Panc1 (cell line): ENCODE results near the gene SRSF3. TPM values are rescaled to one million over a fixed set of nuclear protein-coding genes. Genes with fewer than 3 reads are reported as not detected.

Experiments used
- ATAC-seq: fragments of 200-7000 bp; cut with Tn5 transposase; 2 replicates; pipeline ENCODE4 v1.9.1; 2020; ENCODE audit warnings: mild to moderate bottlenecking, moderate library complexity
- BruUV-seq: library from RNA; stranded (reverse); fragments of 400-500 nt; replicated peaks from 2 replicates; lab custom pipeline; 2021; lab: Mats Ljungman, UMichigan
- CTCF ChIA-PET: fragments of 300-600 bp; sonication (Branson Sonifier 250); formaldehyde crosslinking; loops from one replicate; lab custom pipeline; 2022; ENCODE audit warnings: antibody characterized with exemption; lab: Charles Lee
- POLR2A ChIA-PET: fragments of 300-600 bp; sonication (Branson Sonifier 250); formaldehyde crosslinking; loops from one replicate; lab custom pipeline; 2022; ENCODE audit warnings: antibody characterized with exemption; lab: Charles Lee
- DNase-seq: peaks from one replicate; pipeline ENCODE4 v3.0.0-alpha.2; 2010; ENCODE audit warnings: low read depth, low spot score
- H3K27ac ChIP-seq: 2 replicates; pipeline ENCODE4 v1.5.1; 2011; ENCODE audit warnings: mild to moderate bottlenecking, low read length, inconsistent platforms
- H3K27me3 ChIP-seq: fragments of 200-500 bp; sonication (Bioruptor generic); 2 replicates; pipeline ENCODE4 v1.6.0; 2014; ENCODE audit warnings: low read length, inconsistent platforms; ENCODE audit not compliant: control insufficient read depth, insufficient read depth
- H3K36me3 ChIP-seq: fragments of 200-500 bp; sonication (Bioruptor generic); 2 replicates; pipeline ENCODE4 v1.5.1; 2014; ENCODE audit warnings: inconsistent platforms, mild to moderate bottlenecking, low read length, moderate library complexity; ENCODE audit not compliant: control insufficient read depth, insufficient read depth
- H3K4me1 ChIP-seq: 2 replicates; pipeline ENCODE4 v1.5.1; 2011; ENCODE audit warnings: inconsistent platforms, mild to moderate bottlenecking, low read length, moderate library complexity; ENCODE audit not compliant: control insufficient read depth, insufficient read depth
- H3K4me3 ChIP-seq, 2 experiments: 2 replicates each; pipeline ENCODE4 v1.5.1; 2011 to 2012; ENCODE audit warnings: low read depth in 2 of 2, low read length in 2 of 2, mild to moderate bottlenecking in 2 of 2, inconsistent platforms in 1 of 2, moderate library complexity in 1 of 2
- H3K9me3 ChIP-seq: fragments of 200-500 bp; sonication (Bioruptor generic); 2 replicates; pipeline ENCODE4 v1.5.1; 2014; ENCODE audit warnings: low read depth, mild to moderate bottlenecking, inconsistent platforms, low read length, moderate library complexity; ENCODE audit not compliant: control insufficient read depth, insufficient read depth
- CTCF ChIP-seq: fragments of 450-650 bp; IDR thresholded peaks from 2 replicates; pipeline ENCODE4 v1.5.1; 2017; ENCODE audit warnings: mild to moderate bottlenecking
- POLR2AphosphoS5 ChIP-seq: IDR thresholded peaks from 2 replicates; pipeline ENCODE4 v1.6.1; 2012; ENCODE audit warnings: mild to moderate bottlenecking, low read depth, low read length, moderate library complexity
- REST ChIP-seq, 2 experiments: IDR thresholded peaks; 2 replicates each; pipeline ENCODE4 v1.6.1; 2011 to 2012; ENCODE audit warnings: low read depth in 2 of 2, control low read depth in 1 of 2, low read length in 1 of 2, mild to moderate bottlenecking in 1 of 2, moderate library complexity in 1 of 2; ENCODE audit not compliant: insufficient read depth in 1 of 2
- SIN3A ChIP-seq: IDR thresholded peaks from 2 replicates; pipeline ENCODE4 v1.6.1; 2012; ENCODE audit warnings: low read depth, mild to moderate bottlenecking, low read length, moderate library complexity, borderline replicate concordance; ENCODE audit not compliant: insufficient read depth
- TCF7L2 ChIP-seq: IDR thresholded peaks from 2 replicates; pipeline ENCODE4 v1.6.1; 2011; ENCODE audit warnings: mild to moderate bottlenecking, low read depth, low read length, inconsistent platforms
- in situ Hi-C: cut with HindIII; loops from 2 replicates; pipeline ENCODE4 v1.10.0; 2016; ENCODE audit warnings: low sequenced_read_pairs, low pct_unique_long_range_greater_than_20kb
- intact Hi-C: fragments of 100-400 bp; cut with micrococcal nuclease; formaldehyde crosslinking; loops from one replicate; pipeline ENCODE4 v1.10.0; 2022; ENCODE audit not compliant: unreplicated experiment
- total RNA-seq: library from RNA; stranded (reverse); gene quantifications from one replicate; pipeline ENCODE4 v1.2.1, GENCODE V29; 2021; ENCODE audit not compliant: unreplicated experiment

Gene SRSF3
- total RNA-seq, 1 experiment from 2014 or later = 356 TPM

DNA sequence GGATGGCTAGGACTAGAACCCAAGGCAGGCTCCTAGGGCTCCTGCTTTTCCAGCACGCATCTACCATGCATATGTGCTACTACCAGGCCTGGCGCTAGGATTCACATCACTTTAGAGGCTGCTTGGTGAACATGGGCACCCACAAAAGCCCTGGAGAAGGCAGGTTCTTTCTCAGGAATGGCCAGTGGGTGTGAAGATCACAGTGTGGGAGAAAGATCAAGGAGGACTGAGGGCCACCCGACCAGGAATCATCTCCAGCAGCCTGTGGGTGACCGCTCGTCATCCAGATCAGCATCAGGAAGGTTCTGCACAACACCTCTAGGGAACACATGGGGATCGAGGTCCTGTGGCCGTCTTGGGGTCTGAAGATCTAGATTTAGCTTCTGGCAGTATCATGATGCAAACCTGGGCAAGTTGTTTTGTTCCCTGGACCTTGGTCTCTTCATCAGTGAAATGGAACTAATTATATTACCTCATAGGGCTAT lies 27.3 kb downstream of the SRSF3 start:
- in situ Hi-C loops (no loop called here), intact Hi-C loops (no loop called here)
- no peak for ATAC-seq
- BruUV-seq = no TSS peak
- Histone ChIP-seq H3K4me1 (peaks cover 19% of the 10 kb centered on the region), H3K9me3 (no peaks in the 10 kb centered on the region), H3K36me3 (no peaks in the 10 kb centered on the region), H3K27ac (peak overlapping the region; percentile 20; the same call in 1 of the 2 replicates), H3K27me3 (no peaks in the 10 kb centered on the region), H3K4me3 (no peak overlapping the region)
- no peak for TF ChIP-seq POLR2AphosphoS5
- no peak for TF ChIP-seq TCF7L2
- no peak for TF ChIP-seq REST (IDR thresholded peaks at IDR 0.05; ENCODE audit: insufficient read depth in 1 of 2, low read depth in 2 of 2, low read length in 1 of 2)
- no peak for TF ChIP-seq CTCF
- no peak for TF ChIP-seq SIN3A
- CTCF ChIA-PET = interaction anchor here (0.6 kb wide), 1 partner anchor 139 kb away, joined by 4 read pairs; no protein-coding TSS in a partner anchor
- POLR2A ChIA-PET = no interaction called here
- DNase-seq = no peak

DNA sequence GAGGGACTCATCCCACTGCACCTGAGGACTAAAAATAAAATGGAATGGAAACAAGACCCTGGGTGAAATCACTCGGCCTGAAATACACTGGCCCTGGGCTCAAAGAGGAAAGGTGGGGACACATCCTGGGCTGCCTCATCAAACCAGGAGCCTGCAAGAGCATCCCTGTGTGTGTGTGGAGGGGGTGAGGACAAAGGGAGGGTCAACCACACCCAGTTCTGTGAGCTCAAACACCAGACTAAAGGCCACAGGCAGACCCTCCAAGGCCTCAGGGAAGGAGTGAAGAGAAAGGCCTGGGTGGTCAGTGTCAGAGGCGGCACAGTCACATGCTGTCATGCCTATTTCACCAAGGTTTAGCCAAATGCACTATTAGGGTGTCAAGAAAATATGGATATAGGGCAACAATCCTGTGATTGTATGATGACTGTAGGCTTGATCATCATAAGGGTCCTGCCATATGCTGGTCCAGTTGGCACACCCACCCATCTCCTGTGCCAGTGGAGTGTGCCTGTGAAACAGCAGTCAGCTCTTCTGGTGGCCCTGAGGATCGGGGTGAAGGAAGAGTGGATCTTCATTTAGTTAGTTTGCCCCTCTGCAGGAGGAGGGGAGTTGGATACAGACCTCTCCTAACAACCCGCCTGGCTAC lies 28.9 kb downstream of the SRSF3 start:
- intact Hi-C loops (loop anchor here (2.0 kb wide), 1 partner anchor 56 kb away; the partner anchor contains the start of gene CDKN1A), in situ Hi-C loops (no loop called here)
- H3K27me3 ChIP-seq = no peaks in the 10 kb centered on the region
- TF ChIP-seq REST (IDR thresholded peaks at IDR 0.05; ENCODE audit: insufficient read depth in 1 of 2, low read depth in 2 of 2, low read length in 1 of 2) (no peak), CTCF (no peak), TCF7L2 (no peak), SIN3A (no peak), POLR2AphosphoS5 (no peak)
- ChIA-PET CTCF (no interaction called here), POLR2A (interaction anchor here (0.7 kb wide), 1 partner anchor 44 kb away, joined by 3 read pairs; no protein-coding TSS in a partner anchor)
- no TSS peak for BruUV-seq
- no peaks in the 10 kb centered on the region for H3K9me3 ChIP-seq
- no peak overlapping the region for H3K4me3 ChIP-seq
- H3K36me3 ChIP-seq = no peaks in the 10 kb centered on the region
- peaks cover 9% of the 10 kb centered on the region for H3K4me1 ChIP-seq
- H3K27ac ChIP-seq = peak overlapping the region; percentile 57; the same call in 1 of the 2 replicates
- ATAC-seq (peak; percentile 15), DNase-seq (no peak)
